ENCODE data around the gene SDHAF4.
"Not testable (repeated sequence)": the region's sequence is repeated elsewhere in the genome, so short reads cannot be mapped to it uniquely, and the experiment has no call there.

The SDHAF4 gene

DNA sequence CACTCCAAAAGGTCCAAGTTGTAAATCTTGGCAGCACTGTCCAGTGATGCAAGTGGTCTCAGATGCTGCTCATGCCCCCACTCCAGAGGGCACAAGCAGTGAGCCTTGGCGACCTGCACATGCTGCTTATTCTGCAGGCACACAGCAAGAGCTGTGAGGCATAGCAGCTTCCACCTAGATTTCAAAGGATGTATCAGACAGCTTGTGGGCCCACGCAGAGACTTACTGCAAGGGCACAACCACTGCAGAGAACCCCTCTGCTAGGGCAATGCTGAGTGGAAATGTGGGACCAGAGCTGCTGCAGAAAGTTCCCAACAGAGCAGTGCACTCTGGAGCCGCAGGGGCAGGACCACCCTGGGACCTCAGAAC, 26.4 kb downstream of the SDHAF4 start:
- no peak for DNase-seq

DNA sequence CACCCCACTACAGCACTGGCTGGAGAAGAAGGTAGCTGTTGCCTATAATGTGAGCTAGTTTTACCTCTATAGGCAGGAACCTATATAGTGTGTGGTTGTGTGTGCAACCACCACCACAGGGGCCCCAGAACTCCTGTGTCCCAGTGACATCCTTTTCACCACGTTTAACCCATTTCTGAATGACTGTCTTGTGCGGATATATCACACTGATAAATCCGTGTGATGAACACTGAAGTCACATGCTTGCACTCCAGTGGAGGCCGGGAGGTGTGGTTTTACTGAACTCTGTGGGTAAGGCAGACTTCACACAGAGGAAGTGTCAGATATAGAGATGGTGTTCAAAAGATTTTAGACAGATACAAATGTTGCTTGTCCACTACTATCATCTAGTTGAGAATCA, 32.5 kb downstream of the SDHAF4 start:
- no peak for DNase-seq

DNA sequence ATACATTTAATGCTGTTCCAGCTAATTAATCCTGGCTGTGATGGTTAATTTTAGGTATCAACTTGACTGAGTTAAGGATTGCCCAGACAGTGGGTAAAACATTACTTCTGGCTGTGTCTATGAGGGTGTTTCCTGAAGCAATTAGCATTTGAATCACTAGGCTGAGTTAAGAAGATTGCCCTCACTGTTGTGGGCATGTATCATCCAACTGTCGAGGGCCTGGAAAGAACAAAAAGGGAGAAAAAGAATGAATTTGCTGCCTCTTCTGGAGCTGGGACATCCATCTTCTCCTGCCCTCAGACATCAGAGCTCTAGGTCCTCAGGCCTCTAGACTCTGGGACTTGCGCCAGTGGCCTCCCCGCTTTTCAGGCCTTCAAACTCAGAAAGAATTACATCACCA, 34.3 kb downstream of the SDHAF4 start:
- DNase-seq, result no peak

DNA sequence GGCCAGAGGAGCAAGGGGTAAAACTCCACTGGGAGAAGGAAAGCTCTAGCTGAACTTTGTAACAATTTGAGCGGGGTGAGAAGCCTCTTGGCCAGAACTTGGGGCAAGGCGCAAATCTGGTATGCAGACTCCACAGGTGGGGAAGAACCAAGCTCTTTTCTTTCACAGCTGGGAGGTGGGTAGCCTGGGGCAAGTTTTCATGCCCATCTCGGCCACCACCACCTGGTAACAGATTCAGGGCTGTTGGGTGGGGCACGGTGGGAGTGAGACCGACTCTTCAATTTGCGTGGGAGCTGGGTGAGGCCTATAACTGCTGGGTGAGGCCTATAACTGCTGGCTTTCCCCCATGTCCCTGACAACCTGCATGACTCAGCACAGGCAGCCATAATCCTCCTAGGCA, 37.5 kb downstream of the SDHAF4 start:
- no peak for DNase-seq

DNA sequence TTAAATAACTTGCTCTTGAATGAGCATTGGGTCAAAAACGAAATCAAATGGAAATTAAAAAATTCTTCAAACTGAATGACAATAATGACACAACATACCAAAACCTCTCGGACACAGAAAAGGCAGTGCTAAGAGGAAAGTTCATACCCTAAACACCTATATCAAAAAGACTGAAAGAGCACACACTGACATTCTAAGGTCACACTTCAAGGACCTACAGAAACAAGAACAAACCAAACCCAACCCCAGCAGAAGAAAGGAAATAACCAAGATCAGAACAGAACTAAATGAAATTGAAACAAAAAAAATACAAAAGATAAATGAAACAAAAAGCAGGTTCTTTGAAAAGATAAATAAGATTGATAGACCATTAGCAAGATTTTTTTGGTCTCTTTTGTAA, 40.6 kb downstream of the SDHAF4 start:
- DNase-seq, result not testable (repeated sequence)

DNA sequence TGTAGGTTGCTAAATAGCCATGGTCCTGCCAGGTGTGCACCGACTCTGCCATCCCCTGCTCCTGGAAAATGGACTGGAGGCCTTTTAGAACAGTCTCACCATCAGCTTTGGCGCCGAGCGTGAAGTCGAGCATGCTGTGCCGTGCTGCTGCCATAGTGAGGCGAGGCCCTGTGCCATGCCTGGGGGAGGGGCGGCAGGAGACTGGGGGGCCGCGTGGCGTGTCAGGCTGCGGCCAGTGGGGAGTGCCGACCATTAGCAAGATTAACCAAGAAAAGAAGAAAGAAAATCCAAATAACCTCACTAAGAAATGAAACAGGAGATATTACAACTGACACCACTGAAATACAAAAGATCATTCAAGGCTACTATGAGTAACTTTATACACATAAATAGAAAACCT, 42.5 kb downstream of the SDHAF4 start:
- not testable (repeated sequence) for DNase-seq

DNA sequence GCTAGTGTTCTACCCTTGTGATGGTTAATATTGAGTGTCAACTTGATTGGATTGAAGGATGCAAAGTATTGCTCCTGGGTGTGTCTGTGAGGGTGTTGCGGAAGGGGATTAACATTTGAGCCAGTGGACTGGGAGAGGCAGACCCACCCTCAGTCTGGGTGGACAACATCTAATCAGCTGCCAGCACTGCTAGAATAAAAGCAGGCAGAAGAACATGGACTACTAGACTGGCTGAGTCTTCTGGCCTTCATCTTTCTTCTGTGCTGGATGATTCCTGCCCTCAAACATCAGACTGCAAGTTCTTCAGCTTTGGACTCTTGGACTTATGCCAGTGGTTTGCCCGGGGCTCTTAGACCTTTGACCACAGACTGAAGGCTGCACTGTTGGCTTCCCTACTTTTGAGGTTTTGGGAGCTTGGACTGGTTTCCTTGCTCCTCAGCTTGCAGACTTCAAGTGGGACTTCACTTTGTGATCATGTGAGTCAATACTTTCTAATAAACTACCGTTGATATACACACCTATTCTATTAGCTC, 50.1 kb downstream of the SDHAF4 start:
- DNase-seq, result no peak

DNA sequence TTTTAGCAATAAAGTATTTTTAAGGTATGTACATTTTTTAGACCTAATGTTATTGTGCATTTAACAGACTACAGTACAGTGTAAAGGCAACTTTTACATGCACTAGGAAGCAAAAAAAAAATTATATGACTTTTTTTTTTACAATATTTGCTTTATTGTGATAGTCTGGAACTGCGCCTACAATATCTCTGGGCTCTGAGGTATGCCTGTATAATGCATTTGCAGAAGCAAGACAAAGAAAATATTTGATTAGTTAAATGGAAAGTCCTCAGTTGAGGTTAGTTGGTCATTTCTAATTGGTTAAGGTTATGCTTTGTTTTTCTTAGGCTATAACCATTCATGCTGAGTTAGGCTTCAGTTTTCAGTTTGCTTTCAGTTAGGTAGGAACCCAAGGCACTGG, 54.0 kb downstream of the SDHAF4 start:
- DNase-seq, result no peak

DNA sequence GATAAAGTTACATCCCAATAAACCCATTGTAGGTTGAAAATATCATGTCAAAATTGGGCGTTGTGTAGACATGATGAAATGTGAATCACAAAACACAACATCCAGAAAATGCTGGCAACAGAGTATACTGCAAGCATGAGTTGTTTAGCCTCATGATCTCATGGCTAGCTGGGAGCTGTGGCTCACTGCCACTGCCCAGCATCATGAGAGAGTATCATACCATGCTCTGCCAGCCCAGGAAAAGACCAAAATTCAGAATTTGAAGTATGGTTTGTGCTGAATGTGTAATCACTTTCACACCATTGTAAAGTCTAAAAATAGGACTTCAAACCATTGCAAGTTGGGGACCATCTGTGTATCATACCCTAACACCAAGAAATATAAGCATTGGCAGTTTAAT, 55.7 kb downstream of the SDHAF4 start:
- no peak for DNase-seq

DNA sequence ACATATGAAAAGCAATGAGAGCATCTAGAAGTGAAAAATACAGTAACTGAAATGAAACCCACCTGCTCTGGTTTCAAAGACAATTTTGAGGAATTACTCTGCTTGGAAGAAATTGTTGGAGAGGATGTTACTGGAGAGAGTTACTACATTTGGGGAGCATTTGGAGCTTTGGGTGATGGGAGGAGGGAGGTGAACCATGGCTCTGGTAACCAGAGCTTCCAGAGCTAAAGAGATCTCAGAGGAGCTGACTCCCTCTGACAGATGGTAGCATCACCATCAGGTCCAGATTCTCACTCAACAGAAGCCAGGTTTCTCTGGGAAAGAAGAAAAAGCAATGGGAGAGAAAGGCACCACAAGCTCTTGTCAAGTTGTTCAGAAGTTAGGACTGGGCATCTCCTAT, 58.7 kb downstream of the SDHAF4 start:
- DNase-seq, result no peak

DNA sequence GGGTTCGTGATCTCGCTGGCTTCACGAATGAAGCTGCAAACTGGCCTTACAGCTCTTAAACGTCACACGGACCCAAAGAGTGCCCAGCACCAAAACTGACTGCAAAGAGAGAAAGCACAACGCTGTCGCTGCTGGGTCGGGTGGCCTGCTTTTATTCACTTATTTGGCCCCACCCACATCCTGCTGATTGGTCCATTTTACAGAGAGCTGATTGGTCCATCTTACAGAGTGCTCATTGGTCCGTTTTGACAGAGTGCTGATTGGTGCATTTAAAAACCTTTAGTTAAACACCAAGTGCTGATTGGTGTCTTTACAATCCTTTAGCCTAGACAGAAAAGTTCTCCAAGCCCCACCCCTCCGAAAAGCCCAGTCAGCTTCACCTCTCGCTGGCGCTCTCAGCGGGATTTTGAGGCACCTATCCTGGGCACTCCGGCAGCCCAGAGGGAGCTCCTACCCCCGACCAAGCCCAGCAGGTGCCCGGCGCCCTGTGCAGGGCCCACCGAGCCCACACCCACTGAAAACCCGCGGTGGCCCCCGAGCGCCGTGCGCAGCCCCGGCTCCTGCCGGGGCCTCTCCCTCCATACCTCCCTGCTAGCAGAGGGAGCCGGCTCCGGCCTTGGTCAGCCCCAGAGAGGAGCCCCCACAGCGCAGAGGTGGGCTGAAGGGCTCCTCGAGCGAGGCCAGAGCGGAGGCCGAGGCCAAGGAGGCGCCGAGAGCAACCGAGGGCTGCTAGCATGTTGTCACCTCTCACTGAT, 60.9 kb downstream of the SDHAF4 start:
- no peak for DNase-seq

DNA sequence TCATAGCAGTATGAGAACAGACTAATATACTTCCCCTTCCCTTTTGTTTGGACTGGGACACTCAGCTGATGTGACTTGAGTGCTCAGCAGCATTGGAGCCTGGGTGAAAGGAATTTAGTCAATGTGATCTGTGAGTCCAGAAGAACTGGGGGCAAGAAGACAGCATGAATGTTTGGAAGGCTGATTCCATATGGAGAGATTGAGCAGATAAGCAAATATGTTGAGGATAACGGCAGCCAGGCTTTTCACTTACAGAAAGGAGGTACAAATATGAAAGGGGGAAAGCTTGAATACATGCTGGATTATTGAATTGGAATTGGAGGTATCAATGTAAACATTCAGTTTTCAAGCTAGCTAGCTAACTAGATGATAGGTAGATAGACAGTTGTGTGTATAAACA, 63.2 kb downstream of the SDHAF4 start:
- no peak for DNase-seq

DNA sequence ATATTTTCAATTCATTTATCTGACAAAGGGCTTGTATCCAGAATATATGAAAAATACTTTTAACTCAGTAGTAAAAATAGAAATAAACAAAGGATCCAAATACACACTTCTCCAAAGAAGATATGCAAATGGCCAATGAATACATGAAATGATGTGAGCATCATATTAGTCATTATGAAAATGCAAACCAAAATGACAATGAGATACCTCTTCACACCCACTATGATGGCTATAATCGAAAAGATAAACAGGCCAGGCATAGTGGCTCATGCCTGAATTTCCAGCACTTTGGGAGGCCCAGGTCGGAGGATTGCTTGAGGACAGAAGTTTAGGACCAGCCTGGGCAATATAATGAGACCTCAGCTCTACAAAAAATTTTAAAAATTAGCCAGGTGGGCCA, 67.1 kb downstream of the SDHAF4 start:
- no peak for DNase-seq

DNA sequence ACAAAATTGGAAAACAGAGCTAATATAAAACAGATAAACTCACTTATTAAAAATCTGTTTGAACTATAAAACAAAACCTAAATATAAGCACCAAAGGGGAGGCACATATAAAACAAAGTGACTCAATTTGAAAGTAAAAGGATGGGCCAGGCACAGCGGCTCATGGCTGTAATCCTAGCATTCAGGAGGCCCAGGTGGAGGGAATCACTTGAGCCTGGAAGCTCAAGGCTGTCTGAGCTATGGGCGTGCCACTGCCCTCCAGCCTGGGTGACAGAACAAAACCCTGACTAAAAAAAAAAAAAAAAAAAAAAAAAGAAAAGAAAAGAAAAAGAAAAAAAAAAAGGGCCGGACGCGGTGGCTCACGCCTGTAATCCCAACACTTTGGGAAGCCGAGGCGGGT, 69.9 kb downstream of the SDHAF4 start:
- no peak for DNase-seq

DNA sequence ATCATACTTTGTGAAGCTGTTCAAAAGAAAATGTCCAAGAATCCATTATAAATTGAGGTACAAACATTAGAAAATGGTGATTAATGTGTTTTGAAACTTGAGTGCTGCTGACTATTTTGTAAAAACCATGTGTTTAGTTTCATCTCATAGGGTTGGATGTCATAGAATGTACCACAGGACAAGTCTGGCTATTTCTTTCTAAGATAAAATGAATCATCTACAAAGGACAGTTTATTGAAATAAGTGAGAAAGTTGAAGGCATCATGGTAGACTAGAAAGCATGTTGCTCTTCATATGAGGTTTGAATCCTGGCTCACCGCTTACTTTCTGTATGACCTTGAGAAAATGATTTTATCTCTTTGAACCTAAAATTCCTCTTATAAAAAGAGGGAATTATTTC, 71.7 kb downstream of the SDHAF4 start:
- no peak for DNase-seq

Data from NCI-H1105 (cell line).